Measurements from ENCODE around the gene RALGAPB.

DNA sequence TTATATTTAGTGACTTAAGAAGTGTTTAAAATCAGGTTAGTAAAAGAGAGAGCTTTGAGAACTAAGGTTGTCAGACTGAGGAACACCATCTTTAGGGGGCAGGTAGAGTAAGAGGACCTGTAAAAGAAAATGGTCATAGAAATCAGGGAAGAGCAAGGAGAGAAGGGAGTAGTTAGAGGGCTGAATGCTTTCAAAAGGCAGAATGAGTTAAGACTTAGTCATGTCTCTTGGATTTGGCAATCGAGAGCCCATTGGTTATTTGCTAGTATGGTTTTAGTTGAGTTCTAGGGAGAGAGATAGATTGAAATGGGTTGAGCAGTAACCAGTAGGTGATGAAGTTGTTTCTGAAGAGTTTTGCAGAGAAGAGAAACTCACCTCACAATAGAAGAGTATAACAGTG lies 51.1 kb downstream of the RALGAPB start:
- TF ChIP-seq, protein P1, sequence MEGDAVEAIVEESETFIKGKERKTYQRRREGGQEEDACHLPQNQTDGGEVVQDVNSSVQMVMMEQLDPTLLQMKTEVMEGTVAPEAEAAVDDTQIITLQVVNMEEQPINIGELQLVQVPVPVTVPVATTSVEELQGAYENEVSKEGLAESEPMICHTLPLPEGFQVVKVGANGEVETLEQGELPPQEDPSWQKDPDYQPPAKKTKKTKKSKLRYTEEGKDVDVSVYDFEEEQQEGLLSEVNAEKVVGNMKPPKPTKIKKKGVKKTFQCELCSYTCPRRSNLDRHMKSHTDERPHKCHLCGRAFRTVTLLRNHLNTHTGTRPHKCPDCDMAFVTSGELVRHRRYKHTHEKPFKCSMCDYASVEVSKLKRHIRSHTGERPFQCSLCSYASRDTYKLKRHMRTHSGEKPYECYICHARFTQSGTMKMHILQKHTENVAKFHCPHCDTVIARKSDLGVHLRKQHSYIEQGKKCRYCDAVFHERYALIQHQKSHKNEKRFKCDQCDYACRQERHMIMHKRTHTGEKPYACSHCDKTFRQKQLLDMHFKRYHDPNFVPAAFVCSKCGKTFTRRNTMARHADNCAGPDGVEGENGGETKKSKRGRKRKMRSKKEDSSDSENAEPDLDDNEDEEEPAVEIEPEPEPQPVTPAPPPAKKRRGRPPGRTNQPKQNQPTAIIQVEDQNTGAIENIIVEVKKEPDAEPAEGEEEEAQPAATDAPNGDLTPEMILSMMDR (IDR thresholded peaks at IDR 0.05; ENCODE audit: insufficient read depth, low read length, poor library complexity, severe bottlenecking) = no peak
- TF ChIP-seq EZH2phosphoT487 (conservative IDR thresholded peaks at IDR 0.05; ENCODE audit: low read length) = no peak
